ENCODE measurements around the gene GPC5. TPM values are rescaled to one million over a fixed set of nuclear protein-coding genes. Genes with fewer than 3 reads are reported as not detected.
"Not testable (repeated sequence)": the region's sequence is repeated elsewhere in the genome, so short reads cannot be mapped to it uniquely, and the experiment has no call there.

Gene GPC5
- total RNA-seq, 1 experiment from 2014 or later = 0.15 TPM

GRCh38 chr13:91408971-91409370 is 10.6 kb downstream of the GPC5 start:
- Mint-ChIP-seq H3K9me3 (peaks cover 8 to 11% of the 10 kb centered on the region in 2 experiments), H3K27ac (no peak overlapping the region), H3K4me1 (peaks cover 3% of the 10 kb centered on the region in 2 experiments; a peak in 3 of 4 replicates), H3K36me3 (ENCODE audit: insufficient read depth in 1 of 3, low read depth in 3 of 3) (peaks cover 0 to 5% (median 2%) of the 10 kb centered on the region in 3 experiments; a peak in 4 of 7 replicates), H3K27me3 (ENCODE audit: low read depth) (peaks cover 11% of the 10 kb centered on the region), H3K4me3 (no peak overlapping the region)
- Histone ChIP-seq H2BK15ac (ENCODE audit: low read depth, low read length) (no peak overlapping the region), H2BK12ac (ENCODE audit: insufficient read length, low read depth, low read length) (no peak overlapping the region), H3K4me1 (ENCODE audit: insufficient read depth, low read length) (no peaks in the 10 kb centered on the region), H2AK5ac (ENCODE audit: insufficient read length, low read length) (no peak overlapping the region), H3K9me3 (ENCODE audit: control insufficient read depth, low read depth, low read length) (no peaks in the 10 kb centered on the region), H2BK20ac (ENCODE audit: low read depth, low read length, poor library complexity, severe bottlenecking) (no peak overlapping the region), H2BK120ac (ENCODE audit: low read depth, low read length, poor library complexity, severe bottlenecking) (no peak overlapping the region), H3K79me2 (ENCODE audit: insufficient read depth, low read length) (no peaks in the 10 kb centered on the region), H2BK5ac (ENCODE audit: insufficient read length, low read length) (no peak overlapping the region), H3K27me3 (ENCODE audit: insufficient read depth, low read length) (no peaks in the 10 kb centered on the region), H3K23ac (ENCODE audit: insufficient read length, low read depth, low read length) (no peak overlapping the region), H3K79me1 (ENCODE audit: insufficient read depth, low read depth, low read length, poor library complexity, severe bottlenecking) (no peaks in the 10 kb centered on the region), H3K4me2 (ENCODE audit: insufficient read depth, insufficient read length, low read length) (no peak overlapping the region), H4K20me1 (ENCODE audit: control insufficient read depth, insufficient read depth, insufficient read length) (no peaks in the 10 kb centered on the region), H3K23me2 (ENCODE audit: insufficient read length, low read depth, low read length, poor library complexity, severe bottlenecking) (no peaks in the 10 kb centered on the region), H4K91ac (ENCODE audit: insufficient read length, low read depth, low read length) (no peak overlapping the region), H3K9ac (ENCODE audit: extremely low read depth, insufficient read length, low read length) (no peak overlapping the region), H3K14ac (ENCODE audit: insufficient read depth, low read length) (no peak overlapping the region), H4K8ac (replicated peaks; ENCODE audit: insufficient read length, low read depth, low read length) (no peak overlapping the region), H3K27ac (ENCODE audit: insufficient read length, low read depth, low read length) (no peak overlapping the region), H3T11ph (ENCODE audit: low read length) (no peak overlapping the region), H2AFZ (ENCODE audit: low read length) (no peak overlapping the region), H4K5ac (ENCODE audit: insufficient read length, low read depth, low read length) (no peak overlapping the region), H3K56ac (ENCODE audit: insufficient read length, low read depth, low read length) (no peak overlapping the region), H3K18ac (ENCODE audit: insufficient read length, low read depth, low read length) (no peak overlapping the region), H3K4ac (ENCODE audit: low read depth, low read length) (no peak overlapping the region)
- no peak for DNase-seq
- WGBS (ENCODE audit: extremely low coverage, insufficient read length, low lambda C conversion rate) = no CpG with 5 or more reads among the region's 2 CpGs
- TF ChIP-seq CTCF (conservative IDR thresholded peaks at IDR 0.05) = no peak

- not testable (repeated sequence) for H3K27ac ChIP-seq (ENCODE audit: insufficient read length, low read depth, low read length); H3K4me1 ChIP-seq (ENCODE audit: insufficient read depth, low read length); H2AFZ ChIP-seq (ENCODE audit: low read length); H3T11ph ChIP-seq (ENCODE audit: low read length); H3K23me2 ChIP-seq (ENCODE audit: insufficient read length, low read depth, low read length, poor library complexity, severe bottlenecking); H3K56ac ChIP-seq (ENCODE audit: insufficient read length, low read depth, low read length); H2BK15ac ChIP-seq (ENCODE audit: low read depth, low read length); H2BK20ac ChIP-seq (ENCODE audit: low read depth, low read length, poor library complexity, severe bottlenecking); H4K91ac ChIP-seq (ENCODE audit: insufficient read length, low read depth, low read length); H3K79me1 ChIP-seq (ENCODE audit: insufficient read depth, low read depth, low read length, poor library complexity, severe bottlenecking); H3K36me3 Mint-ChIP-seq (ENCODE audit: insufficient read depth in 1 of 3, low read depth in 3 of 3); H3K14ac ChIP-seq (ENCODE audit: insufficient read depth, low read length); H3K79me2 ChIP-seq (ENCODE audit: insufficient read depth, low read length); H4K20me1 ChIP-seq (ENCODE audit: control insufficient read depth, insufficient read depth, insufficient read length); H3K23ac ChIP-seq (ENCODE audit: insufficient read length, low read depth, low read length); H3K27me3 Mint-ChIP-seq (ENCODE audit: low read depth); H4K8ac ChIP-seq (replicated peaks; ENCODE audit: insufficient read length, low read depth, low read length); H2AK5ac ChIP-seq (ENCODE audit: insufficient read length, low read length); DNase-seq; H3K27me3 ChIP-seq (ENCODE audit: insufficient read depth, low read length); H3K4me3 Mint-ChIP-seq; H3K9me3 ChIP-seq (ENCODE audit: control insufficient read depth, low read depth, low read length); H4K5ac ChIP-seq (ENCODE audit: insufficient read length, low read depth, low read length); H3K4me1 Mint-ChIP-seq; H3K4me2 ChIP-seq (ENCODE audit: insufficient read depth, insufficient read length, low read length); H2BK120ac ChIP-seq (ENCODE audit: low read depth, low read length, poor library complexity, severe bottlenecking); H2BK5ac ChIP-seq (ENCODE audit: insufficient read length, low read length); H3K4ac ChIP-seq (ENCODE audit: low read depth, low read length); H3K18ac ChIP-seq (ENCODE audit: insufficient read length, low read depth, low read length); H3K9ac ChIP-seq (ENCODE audit: extremely low read depth, insufficient read length, low read length); H2BK12ac ChIP-seq (ENCODE audit: insufficient read length, low read depth, low read length); H3K9me3 Mint-ChIP-seq; H3K27ac Mint-ChIP-seq
- no CpG with 5 or more reads among the region's 5 CpGs for WGBS (ENCODE audit: extremely low coverage, insufficient read length, low lambda C conversion rate)
Observed at GRCh38 chr13:91416579-91416978, 18.2 kb downstream of the GPC5 start.

Measured in H9 (cell line).